ENCODE data around the gene FAM3C. TPM values are rescaled to one million over a fixed set of nuclear protein-coding genes. Genes with fewer than 3 reads are reported as not detected.

The FAM3C gene
- total RNA-seq, 2 donors from 2014 or later: 18.5 to 22.8 TPM

GRCh38 chr7:121376979-121377378, 19.1 kb downstream of the FAM3C start:
- peaks cover 4% of the 10 kb centered on the region for H3K4me1 Mint-ChIP-seq
- H3K36me3 Mint-ChIP-seq (ENCODE audit: low read depth): peaks cover 57% of the 10 kb centered on the region
- H3K9me3 Mint-ChIP-seq: no peaks in the 10 kb centered on the region
- H3K27ac Mint-ChIP-seq: no peak overlapping the region
- no peak for ATAC-seq (replicated peaks)
- no peaks in the 10 kb centered on the region for H3K27me3 Mint-ChIP-seq
- no peak overlapping the region for H3K4me3 Mint-ChIP-seq

- peaks cover 72% of the 10 kb centered on the region for H3K36me3 Mint-ChIP-seq (ENCODE audit: low read depth)
- no peak overlapping the region for H3K4me3 Mint-ChIP-seq
- no peak for ATAC-seq (replicated peaks)
- H3K4me1 Mint-ChIP-seq: peaks cover 11% of the 10 kb centered on the region
- no peaks in the 10 kb centered on the region for H3K9me3 Mint-ChIP-seq
- H3K27me3 Mint-ChIP-seq: no peaks in the 10 kb centered on the region
- H3K27ac Mint-ChIP-seq: peak overlapping the region; percentile 78
Observed at GRCh38 chr7:121373177-121373576, 22.9 kb downstream of the FAM3C start.

- peak; percentile 91 for ATAC-seq (replicated peaks)
- H3K36me3 Mint-ChIP-seq (ENCODE audit: low read depth): peaks cover 69% of the 10 kb centered on the region
- peak overlapping the region; percentile 78 for H3K27ac Mint-ChIP-seq
- H3K4me1 Mint-ChIP-seq: peaks cover 11% of the 10 kb centered on the region
- peak overlapping the region; percentile 37 for H3K4me3 Mint-ChIP-seq
- H3K27me3 Mint-ChIP-seq: no peaks in the 10 kb centered on the region
- no peaks in the 10 kb centered on the region for H3K9me3 Mint-ChIP-seq
Observed at GRCh38 chr7:121372376-121373010, 23.6 kb downstream of the FAM3C start.

- Mint-ChIP-seq H3K4me1 (peaks cover 11% of the 10 kb centered on the region), H3K27ac (peak overlapping the region; percentile 78), H3K36me3 (ENCODE audit: low read depth) (peaks cover 64% of the 10 kb centered on the region), H3K4me3 (no peak overlapping the region), H3K9me3 (no peaks in the 10 kb centered on the region), H3K27me3 (no peaks in the 10 kb centered on the region)
- ATAC-seq (replicated peaks): no peak
Observed at GRCh38 chr7:121371883-121372282, 24.2 kb downstream of the FAM3C start.

GRCh38 chr7:121371367-121371766, 24.7 kb downstream of the FAM3C start:
- Mint-ChIP-seq H3K9me3 (no peaks in the 10 kb centered on the region), H3K4me1 (peaks cover 11% of the 10 kb centered on the region), H3K4me3 (no peak overlapping the region), H3K36me3 (ENCODE audit: low read depth) (peaks cover 60% of the 10 kb centered on the region), H3K27me3 (no peaks in the 10 kb centered on the region), H3K27ac (no peak overlapping the region)
- no peak for ATAC-seq (replicated peaks)

GRCh38 chr7:121369462-121369861, 26.6 kb downstream of the FAM3C start:
- ATAC-seq (replicated peaks): peak; percentile 16
- H3K4me3 Mint-ChIP-seq: peak overlapping the region; percentile 15

GRCh38 chr7:121366852-121367431, 29.2 kb downstream of the FAM3C start:
- H3K27me3 Mint-ChIP-seq: no peaks in the 10 kb centered on the region
- peaks cover 7% of the 10 kb centered on the region for H3K4me1 Mint-ChIP-seq
- H3K9me3 Mint-ChIP-seq: no peaks in the 10 kb centered on the region
- no peak overlapping the region for H3K27ac Mint-ChIP-seq
- peaks cover 57% of the 10 kb centered on the region for H3K36me3 Mint-ChIP-seq (ENCODE audit: low read depth)
- no peak overlapping the region for H3K4me3 Mint-ChIP-seq
- ATAC-seq (replicated peaks): no peak

More at GRCh38 chr7:121369462-121369861, 26.6 kb downstream of the FAM3C start:
- Mint-ChIP-seq H3K36me3 (ENCODE audit: low read depth) (peaks cover 43% of the 10 kb centered on the region), H3K9me3 (no peaks in the 10 kb centered on the region), H3K27ac (peak overlapping the region; percentile 80), H3K27me3 (no peaks in the 10 kb centered on the region), H3K4me1 (peaks cover 7% of the 10 kb centered on the region)

GRCh38 chr7:121360564-121360963, 35.5 kb downstream of the FAM3C start:
- Mint-ChIP-seq H3K4me1 (no peaks in the 10 kb centered on the region), H3K27ac (no peak overlapping the region), H3K4me3 (no peak overlapping the region), H3K9me3 (no peaks in the 10 kb centered on the region), H3K27me3 (no peaks in the 10 kb centered on the region), H3K36me3 (ENCODE audit: low read depth) (peaks cover 81% of the 10 kb centered on the region)
- ATAC-seq (replicated peaks): no peak

GRCh38 chr7:121355574-121355973, 40.5 kb downstream of the FAM3C start:
- H3K9me3 Mint-ChIP-seq: no peaks in the 10 kb centered on the region
- no peaks in the 10 kb centered on the region for H3K4me1 Mint-ChIP-seq
- peaks cover 83% of the 10 kb centered on the region for H3K36me3 Mint-ChIP-seq (ENCODE audit: low read depth)
- no peak overlapping the region for H3K4me3 Mint-ChIP-seq
- no peak for ATAC-seq (replicated peaks)
- H3K27me3 Mint-ChIP-seq: no peaks in the 10 kb centered on the region
- no peak overlapping the region for H3K27ac Mint-ChIP-seq

GRCh38 chr7:121352323-121352722, 43.8 kb downstream of the FAM3C start:
- H3K4me1 Mint-ChIP-seq: no peaks in the 10 kb centered on the region
- peaks cover 67% of the 10 kb centered on the region for H3K36me3 Mint-ChIP-seq (ENCODE audit: low read depth)
- no peaks in the 10 kb centered on the region for H3K27me3 Mint-ChIP-seq

GRCh38 chr7:121351682-121352081, 44.4 kb downstream of the FAM3C start:
- Mint-ChIP-seq H3K4me1 (no peaks in the 10 kb centered on the region), H3K4me3 (no peak overlapping the region), H3K36me3 (ENCODE audit: low read depth) (peaks cover 66% of the 10 kb centered on the region), H3K9me3 (no peaks in the 10 kb centered on the region), H3K27ac (no peak overlapping the region), H3K27me3 (no peaks in the 10 kb centered on the region)
- no peak for ATAC-seq (replicated peaks)

More at GRCh38 chr7:121352323-121352722, 43.8 kb downstream of the FAM3C start:
- no peaks in the 10 kb centered on the region for H3K9me3 Mint-ChIP-seq
- H3K4me3 Mint-ChIP-seq: no peak overlapping the region
- no peak overlapping the region for H3K27ac Mint-ChIP-seq
- no peak for ATAC-seq (replicated peaks)

- H3K4me1 Mint-ChIP-seq: no peaks in the 10 kb centered on the region
- no peaks in the 10 kb centered on the region for H3K9me3 Mint-ChIP-seq
- H3K4me3 Mint-ChIP-seq: no peak overlapping the region
- H3K36me3 Mint-ChIP-seq (ENCODE audit: low read depth): peaks cover 9% of the 10 kb centered on the region
- no peaks in the 10 kb centered on the region for H3K27me3 Mint-ChIP-seq
- ATAC-seq (replicated peaks): no peak
- H3K27ac Mint-ChIP-seq: no peak overlapping the region
Observed at GRCh38 chr7:121344497-121344896, 51.6 kb downstream of the FAM3C start.

- H3K4me1 Mint-ChIP-seq: no peaks in the 10 kb centered on the region
Observed at GRCh38 chr7:121344093-121344492, 52.0 kb downstream of the FAM3C start.

GRCh38 chr7:121343302-121343701, 52.8 kb downstream of the FAM3C start:
- Mint-ChIP-seq H3K27me3 (no peaks in the 10 kb centered on the region), H3K9me3 (no peaks in the 10 kb centered on the region), H3K4me1 (no peaks in the 10 kb centered on the region), H3K4me3 (no peak overlapping the region), H3K27ac (no peak overlapping the region), H3K36me3 (ENCODE audit: low read depth) (peaks cover 9% of the 10 kb centered on the region)
- ATAC-seq (replicated peaks): no peak

More at GRCh38 chr7:121344093-121344492, 52.0 kb downstream of the FAM3C start:
- Mint-ChIP-seq H3K36me3 (ENCODE audit: low read depth) (peaks cover 9% of the 10 kb centered on the region), H3K4me3 (no peak overlapping the region), H3K27me3 (no peaks in the 10 kb centered on the region), H3K27ac (no peak overlapping the region), H3K9me3 (no peaks in the 10 kb centered on the region)
- no peak for ATAC-seq (replicated peaks)

GRCh38 chr7:121342631-121343030, 53.5 kb downstream of the FAM3C start:
- no peaks in the 10 kb centered on the region for H3K27me3 Mint-ChIP-seq
- H3K9me3 Mint-ChIP-seq: no peaks in the 10 kb centered on the region
- H3K27ac Mint-ChIP-seq: no peak overlapping the region
- no peak overlapping the region for H3K4me3 Mint-ChIP-seq
- peaks cover 9% of the 10 kb centered on the region for H3K36me3 Mint-ChIP-seq (ENCODE audit: low read depth)
- no peaks in the 10 kb centered on the region for H3K4me1 Mint-ChIP-seq
- no peak for ATAC-seq (replicated peaks)

Data from activated T-helper 17 cell treated with anti-CD3 and anti-CD28 coated beads, Interleukin-2, amount 50 U/mL, for 72 hours (primary cell).